ENCODE data around the gene POLR3H.

- TF ChIP-seq CTCF (IDR thresholded peaks at IDR 0.05; ENCODE audit: insufficient read depth, low read length) (no peak), GABPA (IDR thresholded peaks at IDR 0.05; ENCODE audit: low read depth) (no peak)
- TF ChIP-seq, protein P1, sequence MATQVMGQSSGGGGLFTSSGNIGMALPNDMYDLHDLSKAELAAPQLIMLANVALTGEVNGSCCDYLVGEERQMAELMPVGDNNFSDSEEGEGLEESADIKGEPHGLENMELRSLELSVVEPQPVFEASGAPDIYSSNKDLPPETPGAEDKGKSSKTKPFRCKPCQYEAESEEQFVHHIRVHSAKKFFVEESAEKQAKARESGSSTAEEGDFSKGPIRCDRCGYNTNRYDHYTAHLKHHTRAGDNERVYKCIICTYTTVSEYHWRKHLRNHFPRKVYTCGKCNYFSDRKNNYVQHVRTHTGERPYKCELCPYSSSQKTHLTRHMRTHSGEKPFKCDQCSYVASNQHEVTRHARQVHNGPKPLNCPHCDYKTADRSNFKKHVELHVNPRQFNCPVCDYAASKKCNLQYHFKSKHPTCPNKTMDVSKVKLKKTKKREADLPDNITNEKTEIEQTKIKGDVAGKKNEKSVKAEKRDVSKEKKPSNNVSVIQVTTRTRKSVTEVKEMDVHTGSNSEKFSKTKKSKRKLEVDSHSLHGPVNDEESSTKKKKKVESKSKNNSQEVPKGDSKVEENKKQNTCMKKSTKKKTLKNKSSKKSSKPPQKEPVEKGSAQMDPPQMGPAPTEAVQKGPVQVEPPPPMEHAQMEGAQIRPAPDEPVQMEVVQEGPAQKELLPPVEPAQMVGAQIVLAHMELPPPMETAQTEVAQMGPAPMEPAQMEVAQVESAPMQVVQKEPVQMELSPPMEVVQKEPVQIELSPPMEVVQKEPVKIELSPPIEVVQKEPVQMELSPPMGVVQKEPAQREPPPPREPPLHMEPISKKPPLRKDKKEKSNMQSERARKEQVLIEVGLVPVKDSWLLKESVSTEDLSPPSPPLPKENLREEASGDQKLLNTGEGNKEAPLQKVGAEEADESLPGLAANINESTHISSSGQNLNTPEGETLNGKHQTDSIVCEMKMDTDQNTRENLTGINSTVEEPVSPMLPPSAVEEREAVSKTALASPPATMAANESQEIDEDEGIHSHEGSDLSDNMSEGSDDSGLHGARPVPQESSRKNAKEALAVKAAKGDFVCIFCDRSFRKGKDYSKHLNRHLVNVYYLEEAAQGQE (IDR thresholded peaks at IDR 0.05; ENCODE audit: insufficient replicate concordance, low read depth) = no peak
Observed at GRCh38 chr22:41551877-41552582, 7.8 kb upstream of the POLR3H start.
